ENCODE data around the gene CENPX.

The CENPX gene

DNA sequence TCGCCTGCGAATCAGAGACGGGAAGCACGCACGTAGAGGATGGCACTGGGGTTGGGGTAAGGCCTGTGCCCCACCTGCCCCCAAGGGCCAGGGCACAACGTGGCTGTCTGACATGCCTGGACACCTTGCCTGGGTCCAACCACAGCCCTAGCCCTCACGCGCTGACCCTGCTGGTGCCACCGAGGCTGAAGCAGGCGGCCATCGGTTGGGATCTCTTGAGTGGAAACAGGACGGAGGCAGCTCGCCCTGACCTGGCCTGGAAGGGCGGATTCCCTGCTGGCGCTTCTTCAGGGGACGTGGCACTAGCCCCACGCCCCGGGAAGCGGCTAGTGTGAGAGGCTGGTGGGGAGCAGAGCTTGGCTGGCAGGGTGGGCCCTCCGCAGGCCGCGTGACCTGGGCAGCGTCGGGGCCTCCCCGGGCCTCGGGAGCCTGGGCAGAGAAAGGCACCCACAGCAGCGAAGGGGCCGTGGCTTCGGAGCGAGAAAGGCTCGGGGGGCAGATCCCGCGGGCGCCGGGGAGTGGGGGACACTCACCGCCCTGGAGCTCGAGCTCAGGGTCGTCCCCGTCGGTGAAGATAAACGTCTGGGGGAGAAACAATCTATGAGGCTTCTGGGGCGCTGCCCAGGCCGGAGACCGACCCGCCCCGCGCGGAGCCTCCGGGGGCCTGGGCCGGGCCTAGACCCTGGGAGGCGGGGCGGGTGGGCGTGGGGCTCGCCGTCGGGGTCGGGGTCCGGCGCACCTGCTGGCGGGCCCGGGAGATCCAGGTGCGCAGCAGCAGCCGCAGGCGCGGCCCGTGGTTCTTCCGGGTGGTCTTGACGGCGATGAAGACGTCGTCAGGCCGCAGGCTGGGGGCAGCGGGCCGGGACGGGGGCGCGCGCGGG, 28.3 kb upstream of the CENPX start:
- Histone ChIP-seq H3K27me3 (replicated peaks in 2 of 5; ENCODE audit: control insufficient read depth in 4 of 5, insufficient read depth in 5 of 5, low read length in 4 of 5) (no peaks in the 10 kb centered on the region), H3K36me3 (ENCODE audit: control insufficient read depth in 4 of 4, insufficient read depth in 4 of 4, low read length in 3 of 4) (peaks cover 4 to 60% (median 33%) of the 10 kb centered on the region in 4 experiments), H3K9me3 (ENCODE audit: control extremely low read depth in 1 of 5, control insufficient read depth in 4 of 5, insufficient read depth in 2 of 5, low read depth in 1 of 5, low read length in 4 of 5) (no peaks in the 10 kb centered on the region), H3K4me3 (ENCODE audit: control insufficient read depth in 1 of 7, extremely low read depth in 1 of 7, insufficient read depth in 4 of 7, low read depth in 2 of 7, low read length in 6 of 7) (peak overlapping the region; percentile 62 to 95 (median 81)), H3K4me1 (ENCODE audit: control extremely low read depth in 1 of 4, control insufficient read depth in 4 of 4, insufficient read depth in 4 of 4, low read length in 3 of 4) (peaks cover 0 to 25% (median 21%) of the 10 kb centered on the region in 4 experiments), H3K27ac (ENCODE audit: insufficient read depth in 1 of 2, low read depth in 1 of 2, low read length in 2 of 2, poor library complexity in 1 of 2, severe bottlenecking in 2 of 2) (peak overlapping the region in 1 of 2 experiments; percentile 61)
- CTCF ChIA-PET, result interaction anchor here (1.2 to 1.9 kb wide), 2 partner anchors 9 to 13 kb away, joined by 5 to 8 read pairs; partner anchors contain the start of gene DCXR
- POLR2A ChIA-PET, result no interaction called here
- 29% methylated on average over 47 of the region's 79 CpGs for WGBS (ENCODE audit: insufficient coverage)
- DNase-seq, result peak in 1 of 3 donors; percentile 13

DNA sequence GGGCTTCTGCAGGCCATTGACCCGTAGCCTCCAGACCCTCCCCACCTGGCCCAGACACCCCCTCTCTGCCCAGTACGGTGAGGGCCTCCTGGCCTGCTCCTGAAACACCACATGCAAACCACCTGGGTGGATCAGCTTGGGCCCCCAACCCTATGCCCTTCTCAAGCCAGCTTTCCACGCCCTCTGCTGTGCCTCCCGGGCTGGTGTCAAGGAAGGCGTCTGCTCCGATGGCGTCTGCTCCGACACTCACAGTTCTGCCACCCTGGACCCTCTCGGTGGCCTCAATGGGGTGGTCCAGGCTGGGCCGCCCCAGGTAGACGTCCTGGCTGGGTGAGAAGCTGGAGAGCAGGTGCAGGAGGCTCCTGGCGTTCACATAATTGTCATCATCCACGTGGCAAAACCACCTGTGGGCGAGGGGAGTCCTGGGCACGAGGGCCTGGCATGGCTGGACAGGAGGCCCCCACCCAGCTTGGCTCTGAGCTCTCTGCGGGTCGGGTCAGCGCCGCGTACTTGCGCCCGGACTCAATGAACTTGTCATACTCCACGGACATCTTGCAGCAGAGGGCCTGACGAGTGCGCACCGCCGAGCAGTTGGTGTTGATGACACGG, 27.6 kb upstream of the CENPX start:
- H3K27ac ChIP-seq (ENCODE audit: insufficient read depth in 1 of 2, low read depth in 1 of 2, low read length in 2 of 2, poor library complexity in 1 of 2, severe bottlenecking in 2 of 2), result no peak overlapping the region
- POLR2A ChIA-PET, result interaction anchor here (0.5 kb wide), 1 partner anchor 66 kb away, joined by 3 read pairs; no protein-coding TSS in a partner anchor
- CTCF ChIA-PET, result interaction anchor here (0.9 to 1.9 kb wide), 3 partner anchors 10 to 16 kb away, joined by 4 to 8 read pairs (median 5); partner anchors contain the start of gene DCXR
- H3K4me1 ChIP-seq (ENCODE audit: control extremely low read depth in 1 of 4, control insufficient read depth in 4 of 4, insufficient read depth in 4 of 4, low read length in 3 of 4), result peaks cover 0 to 25% (median 21%) of the 10 kb centered on the region in 4 experiments
- WGBS (ENCODE audit: insufficient coverage), result 94% methylated on average over 26 of the region's 28 CpGs
- H3K9me3 ChIP-seq (ENCODE audit: control extremely low read depth in 1 of 5, control insufficient read depth in 4 of 5, insufficient read depth in 2 of 5, low read depth in 1 of 5, low read length in 4 of 5), result no peaks in the 10 kb centered on the region
- H3K4me3 ChIP-seq (ENCODE audit: control insufficient read depth in 1 of 7, extremely low read depth in 1 of 7, insufficient read depth in 4 of 7, low read depth in 2 of 7, low read length in 6 of 7), result peak overlapping the region in 5 of 7 experiments; percentile 68 to 95 (median 81)
- no peaks in the 10 kb centered on the region for H3K27me3 ChIP-seq (replicated peaks in 2 of 5; ENCODE audit: control insufficient read depth in 4 of 5, insufficient read depth in 5 of 5, low read length in 4 of 5)
- DNase-seq, result no peak
- H3K36me3 ChIP-seq (ENCODE audit: control insufficient read depth in 4 of 4, insufficient read depth in 4 of 4, low read length in 3 of 4), result peaks cover 2 to 52% (median 30%) of the 10 kb centered on the region in 4 experiments

DNA sequence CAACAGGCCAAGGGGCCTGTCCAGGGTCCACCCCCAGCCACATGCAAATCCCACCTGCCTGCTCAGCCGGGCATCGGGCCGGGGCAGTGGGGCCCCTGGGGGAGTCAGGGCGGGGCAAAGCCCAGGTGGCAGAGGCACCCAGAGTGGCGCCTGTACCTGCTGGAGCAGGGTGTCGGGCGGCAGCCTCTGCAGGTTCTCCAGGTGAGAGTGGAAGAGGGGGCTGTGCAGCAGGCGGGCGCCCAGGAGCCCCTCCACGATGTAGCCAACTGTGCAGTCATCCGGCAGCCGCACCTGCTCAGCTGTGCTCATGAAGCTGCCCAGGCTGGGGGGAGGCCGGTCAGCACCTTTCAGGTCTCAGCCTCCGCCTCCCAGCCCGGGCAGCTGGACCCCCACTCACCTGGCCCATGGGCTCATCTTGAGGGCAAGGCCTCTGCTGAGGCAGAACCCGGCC, 26.9 kb upstream of the CENPX start:
- ChIA-PET CTCF (interaction anchor here (0.9 to 1.9 kb wide), 3 partner anchors 10 to 17 kb away, joined by 4 to 8 read pairs (median 5); partner anchors contain the start of gene DCXR), POLR2A (interaction anchor here (0.5 kb wide), 1 partner anchor 66 kb away, joined by 3 read pairs; no protein-coding TSS in a partner anchor)
- Histone ChIP-seq H3K27ac (ENCODE audit: insufficient read depth in 1 of 2, low read depth in 1 of 2, low read length in 2 of 2, poor library complexity in 1 of 2, severe bottlenecking in 2 of 2) (no peak overlapping the region), H3K9me3 (ENCODE audit: control extremely low read depth in 1 of 5, control insufficient read depth in 4 of 5, insufficient read depth in 2 of 5, low read depth in 1 of 5, low read length in 4 of 5) (no peaks in the 10 kb centered on the region), H3K4me1 (ENCODE audit: control extremely low read depth in 1 of 4, control insufficient read depth in 4 of 4, insufficient read depth in 4 of 4, low read length in 3 of 4) (peaks cover 0 to 25% (median 21%) of the 10 kb centered on the region in 4 experiments), H3K27me3 (replicated peaks in 2 of 5; ENCODE audit: control insufficient read depth in 4 of 5, insufficient read depth in 5 of 5, low read length in 4 of 5) (no peaks in the 10 kb centered on the region), H3K36me3 (ENCODE audit: control insufficient read depth in 4 of 4, insufficient read depth in 4 of 4, low read length in 3 of 4) (peaks cover 0 to 45% (median 24%) of the 10 kb centered on the region in 4 experiments), H3K4me3 (ENCODE audit: control insufficient read depth in 1 of 7, extremely low read depth in 1 of 7, insufficient read depth in 4 of 7, low read depth in 2 of 7, low read length in 6 of 7) (no peak overlapping the region)
- WGBS (ENCODE audit: insufficient coverage), result 98% methylated on average over 16 of the region's 16 CpGs
- no peak for DNase-seq

DNA sequence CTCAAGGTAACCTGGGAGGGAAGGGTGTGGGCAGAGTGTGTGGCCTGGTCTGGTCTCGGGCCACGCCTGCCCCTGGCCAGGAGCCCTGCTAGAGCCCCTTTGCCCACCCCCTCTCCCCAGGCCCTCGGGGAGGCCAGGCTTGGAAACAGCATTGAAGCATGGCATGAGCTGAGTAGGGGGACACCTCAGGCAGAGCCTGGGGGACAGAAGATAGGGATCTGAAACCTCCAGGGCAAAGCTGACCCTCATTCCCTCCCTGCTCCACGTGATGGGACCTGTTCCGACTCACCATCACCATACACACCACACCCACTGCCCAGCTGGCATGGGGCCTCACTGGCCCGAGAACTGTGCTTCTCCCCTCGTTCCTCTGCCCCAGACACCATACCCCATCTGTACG, 26.4 kb upstream of the CENPX start:
- no peak overlapping the region for H3K27ac ChIP-seq (ENCODE audit: insufficient read depth in 1 of 2, low read depth in 1 of 2, low read length in 2 of 2, poor library complexity in 1 of 2, severe bottlenecking in 2 of 2)
- 100% methylated on average over 3 of the region's 8 CpGs for WGBS (ENCODE audit: insufficient coverage)
- ChIA-PET CTCF (no interaction called here), POLR2A (no interaction called here)
- no peaks in the 10 kb centered on the region for H3K9me3 ChIP-seq (ENCODE audit: control extremely low read depth in 1 of 5, control insufficient read depth in 4 of 5, insufficient read depth in 2 of 5, low read depth in 1 of 5, low read length in 4 of 5)
- peaks cover 0 to 41% (median 21%) of the 10 kb centered on the region in 4 experiments for H3K36me3 ChIP-seq (ENCODE audit: control insufficient read depth in 4 of 4, insufficient read depth in 4 of 4, low read length in 3 of 4)
- H3K27me3 ChIP-seq (replicated peaks in 2 of 5; ENCODE audit: control insufficient read depth in 4 of 5, insufficient read depth in 5 of 5, low read length in 4 of 5), result no peaks in the 10 kb centered on the region
- no peak overlapping the region for H3K4me3 ChIP-seq (ENCODE audit: control insufficient read depth in 1 of 7, extremely low read depth in 1 of 7, insufficient read depth in 4 of 7, low read depth in 2 of 7, low read length in 6 of 7)
- H3K4me1 ChIP-seq (ENCODE audit: control extremely low read depth in 1 of 4, control insufficient read depth in 4 of 4, insufficient read depth in 4 of 4, low read length in 3 of 4), result peaks cover 0 to 25% (median 21%) of the 10 kb centered on the region in 4 experiments
- no peak for DNase-seq

DNA sequence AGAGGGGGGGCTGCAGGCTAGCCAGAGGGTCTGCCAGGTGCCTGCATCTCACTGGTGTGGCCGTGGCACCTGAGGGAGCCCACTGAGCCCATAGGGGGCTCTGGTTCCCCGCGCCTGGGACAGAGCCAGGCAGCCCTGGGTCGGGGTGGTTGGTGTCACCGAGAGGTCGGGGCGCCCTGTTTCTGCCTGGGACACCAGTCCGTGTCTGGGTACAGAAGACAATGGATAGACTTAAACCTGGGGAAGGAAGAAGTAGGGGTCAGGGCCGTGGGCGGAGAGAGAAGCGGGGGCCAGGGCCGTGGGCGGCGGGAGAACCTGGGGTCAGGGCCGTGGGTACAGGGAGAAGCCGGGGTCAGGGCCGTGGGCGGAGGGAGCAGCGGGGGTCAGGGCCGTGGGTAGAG, 25.9 kb upstream of the CENPX start:
- H3K4me1 ChIP-seq (ENCODE audit: control extremely low read depth in 1 of 4, control insufficient read depth in 4 of 4, insufficient read depth in 4 of 4, low read length in 3 of 4), result peaks cover 0 to 25% (median 21%) of the 10 kb centered on the region in 4 experiments
- no peaks in the 10 kb centered on the region for H3K9me3 ChIP-seq (ENCODE audit: control extremely low read depth in 1 of 5, control insufficient read depth in 4 of 5, insufficient read depth in 2 of 5, low read depth in 1 of 5, low read length in 4 of 5)
- H3K27me3 ChIP-seq (replicated peaks in 2 of 5; ENCODE audit: control insufficient read depth in 4 of 5, insufficient read depth in 5 of 5, low read length in 4 of 5), result no peaks in the 10 kb centered on the region
- H3K36me3 ChIP-seq (ENCODE audit: control insufficient read depth in 4 of 4, insufficient read depth in 4 of 4, low read length in 3 of 4), result peaks cover 0 to 35% (median 19%) of the 10 kb centered on the region in 4 experiments
- WGBS (ENCODE audit: insufficient coverage), result 96% methylated on average over 13 of the region's 20 CpGs
- ChIA-PET POLR2A (no interaction called here), CTCF (no interaction called here)
- DNase-seq, result no peak
- no peak overlapping the region for H3K27ac ChIP-seq (ENCODE audit: insufficient read depth in 1 of 2, low read depth in 1 of 2, low read length in 2 of 2, poor library complexity in 1 of 2, severe bottlenecking in 2 of 2)
- no peak overlapping the region for H3K4me3 ChIP-seq (ENCODE audit: control insufficient read depth in 1 of 7, extremely low read depth in 1 of 7, insufficient read depth in 4 of 7, low read depth in 2 of 7, low read length in 6 of 7)

DNA sequence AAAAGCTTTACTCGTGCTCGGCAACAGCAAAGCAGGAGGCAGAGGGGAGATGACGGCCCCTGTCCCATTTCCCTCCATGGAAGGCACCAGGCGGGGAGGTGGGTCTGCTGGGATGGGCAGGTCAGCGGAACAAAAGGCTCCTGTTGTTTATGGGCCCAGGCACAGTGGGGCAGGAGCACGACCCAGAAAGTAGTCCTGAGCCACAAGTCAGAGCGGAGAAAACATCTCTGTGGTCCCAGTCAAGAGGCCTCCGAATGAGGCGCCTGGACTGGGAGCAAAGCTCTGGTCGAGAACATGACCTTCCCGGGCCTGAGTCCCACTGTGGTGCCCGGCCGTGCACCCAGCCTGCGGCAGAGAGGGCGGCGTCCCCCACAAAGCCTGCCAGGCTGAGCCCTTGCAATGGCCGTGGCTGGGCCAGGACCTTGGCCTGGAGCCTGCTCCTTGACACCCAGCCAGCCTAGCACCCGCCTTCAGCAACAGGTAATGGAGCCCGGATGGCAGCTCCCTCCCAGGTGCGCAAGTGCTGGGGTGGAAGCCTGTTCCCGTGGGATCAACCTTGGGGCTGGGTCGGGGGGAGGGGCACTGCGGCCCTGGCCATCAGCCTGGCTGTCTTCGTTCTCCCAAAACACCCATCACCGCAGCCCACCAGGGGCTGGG, 25.4 kb upstream of the CENPX start:
- CTCF ChIA-PET, result no interaction called here
- Histone ChIP-seq H3K4me1 (ENCODE audit: control extremely low read depth in 1 of 4, control insufficient read depth in 4 of 4, insufficient read depth in 4 of 4, low read length in 3 of 4) (peaks cover 0 to 23% (median 18%) of the 10 kb centered on the region in 4 experiments), H3K27me3 (replicated peaks in 2 of 5; ENCODE audit: control insufficient read depth in 4 of 5, insufficient read depth in 5 of 5, low read length in 4 of 5) (no peaks in the 10 kb centered on the region), H3K27ac (ENCODE audit: insufficient read depth in 1 of 2, low read depth in 1 of 2, low read length in 2 of 2, poor library complexity in 1 of 2, severe bottlenecking in 2 of 2) (no peak overlapping the region), H3K4me3 (ENCODE audit: control insufficient read depth in 1 of 7, extremely low read depth in 1 of 7, insufficient read depth in 4 of 7, low read depth in 2 of 7, low read length in 6 of 7) (no peak overlapping the region), H3K36me3 (ENCODE audit: control insufficient read depth in 4 of 4, insufficient read depth in 4 of 4, low read length in 3 of 4) (peaks cover 0 to 30% (median 19%) of the 10 kb centered on the region in 4 experiments), H3K9me3 (ENCODE audit: control extremely low read depth in 1 of 5, control insufficient read depth in 4 of 5, insufficient read depth in 2 of 5, low read depth in 1 of 5, low read length in 4 of 5) (no peaks in the 10 kb centered on the region)
- no peak for DNase-seq
- POLR2A ChIA-PET, result no interaction called here
- 98% methylated on average over 24 of the region's 25 CpGs for WGBS (ENCODE audit: insufficient coverage)
